HG03460 (cell line): ENCODE results near the gene SENP1.
"Not testable (repeated sequence)": the region's sequence is repeated elsewhere in the genome, so short reads cannot be mapped to it uniquely, and the experiment has no call there.

Experiments used
- ATAC-seq: cut with Tn5 transposase; IDR thresholded peaks from one replicate; pipeline ENCODE4 v1.9.1; 2021; ENCODE audit not compliant: unreplicated experiment

Gene SENP1

DNA sequence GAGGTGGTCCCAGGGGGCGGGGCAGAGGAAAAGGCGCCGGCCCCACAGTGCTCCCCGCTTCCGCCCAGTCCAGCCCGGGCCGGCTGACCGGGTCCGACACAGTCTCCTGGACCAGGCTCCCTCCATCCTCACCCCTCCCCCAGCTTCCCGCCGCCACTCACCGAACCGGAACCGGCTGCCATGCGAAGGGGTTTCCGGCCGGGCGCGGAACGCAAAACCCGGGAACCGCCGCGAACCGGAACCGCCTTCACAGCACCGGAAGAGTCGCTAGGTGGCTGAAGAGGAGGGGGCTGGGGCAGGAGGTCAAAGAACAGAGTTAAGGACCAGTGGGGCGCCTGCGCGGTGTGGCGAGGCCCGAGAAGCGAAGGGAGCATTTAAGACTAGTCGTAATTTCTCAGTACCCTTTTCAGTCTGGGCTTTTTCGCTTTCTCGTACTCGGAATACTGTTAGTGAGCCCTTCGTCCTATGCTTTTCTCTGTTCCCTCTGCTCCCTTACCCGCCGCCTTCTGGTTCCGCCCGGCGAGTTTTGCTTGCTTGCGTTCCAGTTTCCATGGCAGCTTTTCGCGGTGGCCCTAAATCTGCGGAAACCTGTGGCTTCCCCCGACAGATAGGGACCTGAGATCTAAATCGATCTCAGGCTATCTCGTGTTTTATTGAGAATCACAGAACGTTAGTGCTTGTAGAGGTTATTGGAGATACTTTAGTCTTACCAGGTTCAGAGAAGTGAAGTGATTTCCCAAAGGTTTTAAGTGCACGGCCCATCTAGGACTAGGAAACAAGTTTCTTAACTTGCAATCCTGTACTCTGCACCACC lies at the start of gene SENP1:
Gene SENP1 (minus strand): TSS at position 213 of the 814 bp plus-strand sequence. CDS start 4,607 bp downstream, outside the sequence.
- peak; percentile 73 for ATAC-seq

DNA sequence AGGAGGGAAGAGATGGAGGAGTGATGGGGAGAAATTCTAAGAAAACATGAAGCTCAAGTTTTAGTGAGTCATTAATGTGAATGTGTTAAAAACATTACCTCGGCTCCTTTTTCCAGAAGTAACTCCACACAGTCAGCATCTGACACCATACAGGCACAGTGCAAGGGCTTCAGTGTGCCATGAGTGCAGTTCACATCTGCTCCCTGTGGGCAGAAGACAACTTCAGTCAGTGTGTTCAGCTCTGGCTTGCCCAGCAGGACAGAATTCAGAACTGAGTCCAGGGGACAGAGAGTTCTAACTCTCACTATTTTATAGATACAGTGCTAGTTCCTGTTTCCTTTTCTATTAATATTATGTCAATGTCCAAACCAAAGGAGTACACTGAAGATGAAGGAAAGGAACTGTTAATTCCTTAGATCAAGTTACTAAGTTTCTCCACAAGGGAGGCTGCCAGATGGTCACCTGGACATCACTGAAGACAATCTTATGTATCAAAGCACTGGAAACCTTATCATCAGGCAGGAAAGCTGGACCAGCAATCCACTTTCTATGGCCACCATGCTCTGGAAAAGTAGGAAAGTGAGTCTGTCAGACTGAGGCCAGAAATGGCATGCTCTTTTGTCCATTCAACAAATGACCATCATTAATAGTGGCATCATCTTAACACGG lies 45.4 kb upstream of the SENP1 start:
- no peak for ATAC-seq

DNA sequence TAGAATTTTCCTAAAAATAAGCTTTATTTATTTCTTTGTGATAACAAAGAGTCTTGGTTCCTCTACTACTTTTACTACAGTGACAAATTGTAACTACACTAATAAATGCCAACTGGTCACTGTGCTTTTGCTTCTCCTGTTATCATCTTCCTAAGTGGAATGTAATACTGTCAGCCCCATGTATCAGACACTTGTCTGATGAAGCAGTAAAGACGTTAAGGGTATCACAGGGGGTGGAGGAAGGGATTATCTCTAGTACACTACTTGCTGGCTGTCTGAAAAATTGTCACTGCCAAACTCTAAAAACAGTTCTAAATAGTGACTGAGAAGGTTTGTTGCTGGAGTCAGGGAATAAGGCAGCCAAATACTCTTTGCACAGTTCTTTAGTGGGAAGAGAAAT lies 40.1 kb upstream of the SENP1 start:
- ATAC-seq: no peak

DNA sequence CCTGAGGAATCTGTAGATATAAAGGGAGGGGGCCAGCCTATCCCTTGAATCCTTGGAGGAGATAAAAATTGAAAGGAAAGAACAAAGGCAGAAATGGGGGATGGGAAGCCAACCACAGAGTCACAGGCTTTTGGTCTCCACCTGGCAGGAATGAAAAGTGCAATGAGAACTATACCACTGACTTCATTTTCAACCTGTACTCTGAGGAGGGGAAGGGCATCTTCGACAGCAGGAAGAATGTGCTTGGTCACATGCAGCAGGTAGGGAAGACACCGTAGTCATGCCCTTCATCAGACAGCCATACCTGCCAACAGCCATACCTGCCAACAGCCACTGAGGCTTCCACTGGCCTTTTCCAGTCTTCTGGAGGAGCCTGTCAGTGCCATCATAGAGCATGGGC lies 38.0 kb upstream of the SENP1 start:
- ATAC-seq: no peak

DNA sequence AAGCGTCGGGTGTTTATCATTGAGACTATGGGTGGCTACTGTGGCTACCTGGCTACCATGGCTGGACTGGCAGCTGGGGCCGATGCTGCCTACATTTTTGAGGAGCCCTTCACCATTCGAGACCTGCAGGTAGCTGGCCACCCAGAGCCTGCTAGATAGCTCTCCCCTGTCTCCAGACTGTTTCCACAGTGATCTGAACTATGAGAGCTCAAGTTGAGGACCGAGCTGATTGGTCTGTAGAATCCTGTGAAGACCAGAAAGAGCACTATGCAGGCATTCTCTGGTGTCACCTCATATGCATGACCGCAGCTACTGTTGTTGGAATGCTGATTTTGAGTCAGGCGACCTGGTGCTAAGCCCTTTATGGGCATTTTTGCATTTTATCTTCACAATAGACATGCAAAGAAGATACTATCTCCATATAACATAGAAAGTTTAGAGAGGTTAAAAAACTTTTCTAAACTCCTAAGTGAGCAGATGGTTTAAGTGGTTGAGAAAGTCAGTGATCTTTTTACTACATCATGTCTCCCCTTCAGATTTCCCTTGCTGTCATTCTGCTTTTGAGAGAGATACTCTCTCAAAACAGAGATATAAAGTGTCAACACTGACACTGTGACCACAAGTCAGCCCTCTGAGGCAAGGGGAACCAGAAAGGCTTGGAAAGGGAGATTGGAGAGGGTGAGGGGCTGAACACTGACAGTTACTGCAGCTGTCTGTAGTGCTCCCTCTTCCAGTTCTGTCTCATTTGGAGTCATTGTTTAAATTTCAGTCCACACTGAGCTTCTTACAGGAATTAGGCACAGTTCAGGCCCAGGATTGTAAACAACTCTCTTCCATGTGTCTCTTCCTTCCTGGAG lies 37.2 kb upstream of the SENP1 start:
- ATAC-seq: no peak

DNA sequence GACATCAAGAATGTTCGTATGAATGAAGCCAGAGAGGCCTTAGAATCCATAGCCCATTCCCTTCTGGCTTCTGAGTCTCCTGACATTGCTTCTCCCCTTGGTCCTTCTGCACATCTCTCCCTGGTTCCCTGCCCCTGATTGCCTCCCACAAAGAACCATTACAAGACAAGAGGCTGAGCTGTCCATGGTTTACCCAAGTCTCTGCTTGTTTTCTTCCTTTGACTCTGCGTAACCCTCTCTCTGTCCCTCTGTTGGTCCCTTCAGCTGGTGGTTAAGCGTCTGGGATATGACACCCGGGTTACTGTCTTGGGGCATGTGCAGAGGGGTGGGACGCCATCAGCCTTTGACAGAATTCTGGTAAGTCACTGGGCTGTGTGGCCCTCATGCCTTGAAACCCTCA lies 29.1 kb upstream of the SENP1 start:
- no peak for ATAC-seq

DNA sequence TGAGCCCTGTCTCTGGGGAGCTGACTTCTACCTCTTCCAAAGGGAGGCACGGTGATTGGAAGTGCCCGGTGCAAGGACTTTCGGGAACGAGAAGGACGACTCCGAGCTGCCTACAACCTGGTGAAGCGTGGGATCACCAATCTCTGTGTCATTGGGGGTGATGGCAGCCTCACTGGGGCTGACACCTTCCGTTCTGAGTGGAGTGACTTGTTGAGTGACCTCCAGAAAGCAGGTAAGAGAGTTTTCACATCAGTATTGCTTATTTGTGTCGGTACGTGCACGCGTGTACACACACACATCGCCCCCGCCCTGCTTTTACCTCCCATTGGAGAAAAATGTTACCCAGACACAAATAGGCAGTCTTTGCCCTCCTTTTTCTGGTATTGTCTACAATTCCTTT lies 26.9 kb upstream of the SENP1 start:
- no peak for ATAC-seq

DNA sequence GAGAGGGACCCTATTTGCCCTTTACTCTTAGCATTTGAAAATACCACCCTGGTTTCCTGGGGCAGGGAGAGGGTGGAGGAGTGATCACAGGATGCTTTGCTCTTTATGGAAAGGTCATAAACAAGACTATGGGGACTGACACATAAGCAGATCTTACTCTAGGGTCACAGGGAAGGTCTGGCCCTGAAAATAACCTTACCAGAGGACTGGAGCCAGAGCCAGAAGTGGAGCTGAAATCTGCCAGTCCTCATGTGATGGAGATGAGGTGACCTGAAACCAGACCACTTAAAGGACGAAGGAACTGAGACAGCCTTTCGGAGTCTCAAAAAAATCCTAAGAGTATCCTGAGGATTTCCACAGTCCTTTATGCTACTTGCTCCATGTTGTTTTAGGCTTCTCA lies 25.6 kb upstream of the SENP1 start:
- ATAC-seq: no peak

DNA sequence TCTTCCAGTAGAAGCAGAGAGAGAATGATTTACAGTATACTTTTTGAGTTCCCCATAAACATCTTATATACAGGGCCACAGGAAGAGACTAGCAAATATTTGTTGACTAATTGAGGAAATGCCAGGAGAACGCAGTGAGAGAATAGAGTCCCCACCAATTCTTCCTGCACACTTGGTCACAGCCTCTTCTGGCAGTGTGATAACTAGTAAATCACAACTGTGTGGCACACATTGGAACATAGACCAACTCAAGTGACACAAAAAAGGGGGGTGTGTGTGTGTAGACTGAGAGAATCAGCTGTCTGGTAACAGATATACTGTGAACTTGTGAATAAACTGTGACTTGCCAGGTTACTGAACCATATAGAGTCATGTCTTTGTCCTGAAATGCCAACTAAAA lies 23.5 kb upstream of the SENP1 start:
- ATAC-seq: no peak

DNA sequence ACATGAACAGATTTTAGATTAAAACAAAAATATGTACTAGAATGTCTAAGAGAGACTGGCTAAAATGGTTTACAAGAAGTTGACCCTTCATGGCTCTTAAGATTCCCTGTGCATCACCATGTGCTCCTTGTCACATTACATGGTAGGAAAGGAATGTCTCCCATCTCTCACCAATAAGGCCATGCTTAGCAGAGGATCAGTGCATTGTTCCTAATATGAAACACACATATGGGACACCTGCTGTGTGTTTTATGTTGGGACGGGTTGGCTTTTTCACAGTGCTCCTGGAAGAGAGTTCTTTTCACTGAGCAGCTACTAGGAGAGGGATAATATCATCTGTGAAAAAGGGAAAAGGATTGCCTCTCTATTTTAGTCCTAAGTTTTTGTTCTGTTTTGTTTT lies 22.9 kb upstream of the SENP1 start:
- no peak for ATAC-seq

DNA sequence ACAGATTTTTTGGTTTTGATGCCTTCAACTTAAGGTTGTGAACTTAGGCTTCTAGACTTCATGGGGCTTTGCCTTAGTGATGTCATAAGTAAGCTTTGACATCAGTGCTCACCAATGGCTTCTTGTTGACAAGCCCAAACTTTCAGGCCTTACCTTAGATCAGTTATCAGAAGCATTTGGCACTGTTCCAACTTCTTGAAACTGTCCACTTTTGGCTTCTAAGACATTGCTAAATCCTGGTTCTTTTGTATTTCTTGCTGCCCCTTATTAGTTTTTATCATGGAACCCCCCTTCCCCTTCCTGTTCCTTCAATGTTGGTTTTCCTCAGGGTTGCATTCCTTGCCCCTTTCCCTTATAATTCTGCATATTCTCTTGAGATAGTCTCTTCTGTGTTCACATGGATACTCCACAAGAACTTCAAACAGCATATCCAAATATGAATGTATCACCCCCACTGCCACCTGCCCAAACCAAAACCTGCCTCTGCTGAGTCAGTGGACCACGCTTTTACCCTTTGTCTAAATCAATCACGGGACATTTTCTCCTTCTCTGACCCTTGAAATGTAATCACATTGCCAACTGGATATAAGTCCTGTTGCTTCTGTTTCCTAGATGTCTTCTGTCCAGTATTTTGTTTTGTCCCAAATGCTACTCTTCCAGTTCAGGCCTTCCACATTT lies 21.2 kb upstream of the SENP1 start:
- no peak for ATAC-seq

DNA sequence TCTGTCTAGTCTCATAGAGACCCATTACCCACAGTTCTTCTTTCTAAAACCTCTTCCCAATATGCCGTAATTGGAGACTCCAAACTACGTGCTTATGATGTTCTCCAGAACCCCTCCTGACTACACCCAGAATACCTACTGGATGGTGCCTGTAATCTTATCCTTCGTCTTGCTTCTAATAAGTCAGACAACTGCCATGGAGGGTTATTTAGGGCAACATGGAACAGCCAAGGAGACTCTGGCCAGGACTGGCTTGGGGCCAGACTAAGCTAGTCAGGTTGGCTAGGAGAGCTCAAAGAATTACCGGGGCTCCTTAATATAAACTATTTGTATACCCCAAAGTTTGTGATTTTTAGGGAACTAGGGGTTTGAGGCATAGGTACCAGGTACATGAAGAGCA lies 20.1 kb upstream of the SENP1 start:
- no peak for ATAC-seq

DNA sequence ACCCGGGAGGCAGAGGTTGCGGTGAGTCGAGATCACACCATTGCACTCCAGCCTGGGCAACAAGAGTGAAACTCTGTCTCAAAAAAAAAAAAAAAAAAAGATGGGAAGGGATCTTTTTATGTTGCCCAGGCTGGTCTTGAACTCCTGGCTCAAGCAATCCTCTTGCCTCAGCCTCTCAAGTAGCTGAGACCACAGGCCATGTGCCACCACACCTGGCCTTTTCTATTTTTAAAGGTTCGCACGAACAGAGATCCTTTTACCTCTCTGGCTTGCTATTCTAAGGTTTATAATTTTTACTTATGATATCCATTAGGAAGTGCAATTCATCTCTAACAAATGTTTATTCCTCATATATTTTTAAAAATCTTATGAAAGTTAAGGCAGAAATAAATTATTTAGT lies 19.7 kb upstream of the SENP1 start:
- not testable (repeated sequence) for ATAC-seq

DNA sequence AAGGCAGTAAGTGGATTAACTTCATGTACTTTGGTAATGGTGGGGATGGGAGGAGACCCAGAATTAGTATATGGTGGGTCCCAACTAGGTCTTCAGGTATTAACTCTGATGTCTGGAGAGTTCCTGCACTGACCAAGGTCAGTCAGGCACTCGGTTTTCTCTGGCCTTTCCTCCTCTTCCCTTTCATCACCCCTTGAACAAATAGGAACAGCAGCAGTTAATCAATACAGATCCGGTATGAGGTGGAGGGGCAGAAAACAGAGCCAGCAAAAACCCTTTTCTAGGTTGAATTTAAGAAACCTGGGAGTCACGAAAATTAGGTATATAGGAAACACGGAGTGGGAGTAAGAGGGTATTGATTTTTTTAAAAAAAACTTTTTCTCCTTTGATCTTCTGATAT lies 17.3 kb upstream of the SENP1 start:
- no peak for ATAC-seq

DNA sequence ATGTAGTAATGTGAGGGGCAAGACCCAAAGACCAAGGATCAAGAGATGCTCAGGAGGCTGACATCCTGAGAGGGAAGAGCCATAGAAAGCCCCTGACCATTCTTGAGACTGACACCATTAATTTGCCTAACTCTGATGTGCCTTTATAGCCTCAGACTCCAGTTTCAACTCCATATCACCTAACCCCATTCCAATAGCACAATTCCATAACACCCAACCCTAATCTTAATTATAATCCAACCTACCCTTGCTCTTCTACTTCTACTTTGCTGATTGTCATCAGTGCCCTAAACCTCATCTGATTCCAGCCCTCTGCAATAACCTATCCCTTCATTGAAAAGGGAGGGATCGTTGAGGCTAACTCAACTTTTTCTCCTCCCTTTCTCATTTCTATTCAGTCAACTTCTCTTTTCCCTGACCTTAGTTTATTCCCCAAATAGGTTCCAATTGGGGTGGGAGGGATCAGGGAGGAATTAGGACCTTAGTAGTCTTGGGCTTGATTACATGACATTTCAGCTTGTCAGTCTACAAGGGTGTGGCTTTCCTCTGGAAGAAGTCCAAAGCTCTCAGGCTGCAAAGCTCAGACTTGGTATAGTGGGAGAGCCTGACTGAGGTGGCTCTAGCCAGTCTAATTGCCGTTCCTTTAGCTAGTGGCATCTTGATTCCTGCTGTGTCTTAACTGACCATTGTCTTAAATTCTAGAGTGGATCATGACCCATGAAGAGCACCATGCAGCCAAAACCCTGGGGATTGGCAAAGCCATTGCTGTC lies 16.4 kb upstream of the SENP1 start:
- no peak for ATAC-seq

DNA sequence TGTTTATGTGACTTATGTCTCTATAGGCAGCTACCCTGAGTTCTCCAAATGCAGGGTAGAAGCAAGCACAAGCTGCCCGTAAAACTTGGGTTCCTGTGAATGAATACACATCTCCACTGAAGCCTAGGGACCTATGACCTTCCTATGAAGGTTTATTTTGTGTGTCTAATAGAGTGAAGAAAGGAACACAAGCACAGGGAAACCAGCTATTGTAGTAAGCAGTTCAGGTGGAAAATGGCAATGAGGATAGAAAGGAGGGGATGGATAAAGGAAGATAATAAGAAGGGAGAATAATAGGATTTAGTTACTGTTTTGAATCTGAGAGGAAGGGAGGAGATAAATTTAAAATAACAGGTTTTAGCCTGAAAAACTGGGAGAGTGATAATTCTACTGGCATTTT lies 15.6 kb upstream of the SENP1 start:
- no peak for ATAC-seq

DNA sequence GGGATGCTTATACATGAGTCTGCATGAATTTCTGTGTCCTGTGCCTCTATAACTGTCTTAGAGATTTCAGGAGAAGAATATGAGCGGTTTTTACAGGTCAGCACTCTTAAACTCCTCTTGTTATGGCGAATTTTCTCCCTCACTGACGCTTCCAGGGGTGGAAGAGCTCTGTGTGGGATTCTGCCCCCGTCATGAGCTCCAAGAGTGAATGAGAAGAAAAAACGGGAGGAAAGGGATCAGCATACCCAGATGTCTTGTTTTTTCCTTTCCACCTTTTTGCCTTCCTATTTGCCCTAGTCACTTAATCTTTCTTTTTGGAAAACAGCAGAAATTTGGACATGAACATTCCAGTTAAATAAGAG lies 13.9 kb upstream of the SENP1 start:
- no peak for ATAC-seq

DNA sequence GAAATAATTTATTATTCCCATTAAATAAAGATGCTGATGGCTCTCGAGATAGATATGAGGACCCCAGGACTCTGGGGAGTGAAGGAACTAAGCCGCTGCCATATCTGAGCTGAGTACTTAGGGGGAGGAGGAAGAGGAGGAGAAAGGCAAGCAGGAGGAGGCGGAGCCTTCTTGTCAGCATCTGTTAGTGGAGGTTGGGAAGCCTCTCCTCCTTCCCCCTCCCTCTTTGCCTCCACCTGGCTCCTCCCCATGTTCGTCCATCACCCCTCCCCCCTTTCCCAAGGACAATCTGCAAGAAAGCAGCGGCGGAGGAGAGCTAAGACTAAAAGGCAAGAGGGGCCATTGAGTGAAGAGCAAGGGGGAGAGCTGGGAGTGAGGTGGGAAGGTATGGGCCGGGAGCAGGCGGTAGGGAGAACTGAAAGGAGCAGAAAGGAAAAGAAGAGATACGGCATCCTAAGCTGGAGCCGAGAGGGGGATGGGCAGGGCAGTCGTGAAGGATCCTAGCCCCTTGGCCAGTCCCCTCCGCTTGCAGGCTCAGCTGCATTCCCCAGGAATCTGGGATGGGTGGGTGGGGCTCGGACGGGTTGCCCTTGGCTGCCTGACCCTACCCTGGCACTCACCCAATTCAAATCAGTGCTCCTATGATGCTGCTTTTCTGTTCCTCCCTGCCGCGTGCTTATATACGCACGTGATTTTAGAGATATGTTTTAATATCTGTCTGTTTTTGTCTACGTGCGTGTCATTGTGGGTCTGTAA lies 13.4 kb upstream of the SENP1 start, which contains the start of gene PFKM:
Gene PFKM (plus strand): TSS at position 287 of the 756 bp plus-strand sequence. CDS start 3,411 bp downstream, outside the sequence.
- ATAC-seq: peak; percentile 100

DNA sequence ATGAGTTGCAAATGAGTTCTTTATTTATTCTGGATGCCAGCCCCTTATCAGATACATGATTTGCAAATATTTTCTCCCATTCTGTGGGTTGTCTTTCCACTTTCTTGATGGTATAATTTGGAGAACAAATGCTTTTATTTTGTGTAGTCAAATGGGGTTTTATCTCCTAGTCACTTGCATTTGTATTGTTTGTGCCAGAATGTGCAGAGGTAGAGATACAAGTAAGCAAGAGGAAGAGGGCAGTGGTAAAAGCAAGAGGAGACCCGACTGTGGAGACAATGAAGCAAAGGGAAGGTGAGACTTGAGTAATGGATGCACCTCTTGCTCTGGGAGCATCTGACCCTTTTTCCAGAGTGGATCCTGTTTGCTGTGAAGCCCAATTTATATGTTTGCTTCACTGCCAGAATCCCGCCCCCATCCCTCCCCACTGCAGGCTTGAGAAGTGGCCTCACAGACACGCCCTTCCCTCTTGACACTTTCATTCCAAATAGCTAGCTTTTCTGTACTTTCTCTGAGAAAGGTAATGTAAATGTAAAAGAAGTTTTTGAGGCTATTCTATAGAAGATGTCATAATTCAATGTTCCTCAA lies 12.5 kb upstream of the SENP1 start:
- no peak for ATAC-seq
